ENCODE results near the gene PLEKHG4B.

The PLEKHG4B gene

DNA sequence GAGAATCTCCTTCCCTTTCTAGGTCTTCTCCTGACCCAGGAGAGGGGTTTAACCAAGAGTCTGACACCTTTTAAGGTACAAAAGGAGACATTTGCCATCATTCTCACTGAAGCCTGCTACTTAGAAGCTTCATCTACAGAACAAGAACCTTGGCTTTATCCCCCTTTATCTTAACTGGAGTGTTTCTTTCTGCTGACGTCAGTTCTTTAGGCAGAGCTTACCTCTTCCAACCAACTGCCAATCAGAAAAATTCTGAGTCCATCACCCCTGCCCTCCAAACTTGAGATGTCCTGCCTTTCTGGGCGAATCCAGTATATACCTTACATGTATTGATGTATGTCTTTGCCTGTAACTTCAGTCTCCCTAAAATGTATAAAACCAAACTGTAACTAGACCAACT, 37.2 kb downstream of the PLEKHG4B start:
- DNase-seq (ENCODE audit: low spot score): no peak

GRCh38 chr5:129820-130219, 37.9 kb downstream of the PLEKHG4B start:
- no peak for DNase-seq (ENCODE audit: low spot score)

DNA sequence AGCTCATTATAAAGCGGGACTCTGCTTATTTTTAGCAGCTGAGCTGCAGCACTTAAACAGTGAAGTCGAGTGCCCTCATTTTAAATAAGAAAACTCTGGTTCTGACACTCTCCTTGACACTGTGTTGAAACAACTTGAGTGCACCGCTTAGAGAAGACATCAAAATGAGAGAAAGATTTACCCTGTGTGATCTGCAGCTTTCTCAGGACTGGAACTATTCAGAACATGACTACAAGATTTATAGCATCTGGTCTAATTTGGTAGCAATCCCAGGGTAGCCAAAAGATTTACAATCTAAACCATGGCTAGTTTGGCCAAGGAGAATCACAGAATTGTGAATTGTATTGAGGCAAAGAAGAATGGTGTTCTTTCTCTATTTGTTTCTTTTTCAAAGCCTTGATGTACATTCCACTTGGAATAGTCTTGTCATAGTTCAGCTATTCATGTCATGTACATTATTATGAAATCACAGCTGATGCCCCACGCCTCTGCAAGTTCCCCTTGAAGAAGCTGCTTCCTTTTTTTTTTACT, 38.7 kb downstream of the PLEKHG4B start:
- DNase-seq (ENCODE audit: low spot score): no peak

GRCh38 chr5:136901-137300, 44.9 kb downstream of the PLEKHG4B start:
- DNase-seq (ENCODE audit: low spot score): no peak

DNA sequence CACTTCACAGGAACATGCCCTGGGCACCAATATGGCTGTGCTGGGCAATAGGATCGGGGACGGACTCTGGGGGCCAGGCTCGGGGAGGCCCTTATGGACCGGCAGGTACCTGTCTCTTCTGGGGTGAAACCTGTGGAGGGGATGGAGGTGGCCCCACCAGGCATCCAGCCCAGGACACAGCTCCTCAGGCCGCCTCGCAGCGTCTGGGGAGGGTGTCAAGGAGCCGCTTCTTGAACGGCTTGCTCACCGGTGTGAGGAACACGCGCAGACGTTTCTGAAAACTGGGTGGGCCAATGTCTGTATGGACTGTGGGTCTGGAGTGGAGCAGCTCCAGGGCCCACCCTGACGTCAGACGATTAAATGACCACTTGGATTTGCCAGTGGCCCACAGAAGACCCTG, 45.8 kb downstream of the PLEKHG4B start:
- no peak for DNase-seq (ENCODE audit: low spot score)

GRCh38 chr5:138936-139335, 47.0 kb downstream of the PLEKHG4B start:
- no peak for DNase-seq (ENCODE audit: low spot score)

DNA sequence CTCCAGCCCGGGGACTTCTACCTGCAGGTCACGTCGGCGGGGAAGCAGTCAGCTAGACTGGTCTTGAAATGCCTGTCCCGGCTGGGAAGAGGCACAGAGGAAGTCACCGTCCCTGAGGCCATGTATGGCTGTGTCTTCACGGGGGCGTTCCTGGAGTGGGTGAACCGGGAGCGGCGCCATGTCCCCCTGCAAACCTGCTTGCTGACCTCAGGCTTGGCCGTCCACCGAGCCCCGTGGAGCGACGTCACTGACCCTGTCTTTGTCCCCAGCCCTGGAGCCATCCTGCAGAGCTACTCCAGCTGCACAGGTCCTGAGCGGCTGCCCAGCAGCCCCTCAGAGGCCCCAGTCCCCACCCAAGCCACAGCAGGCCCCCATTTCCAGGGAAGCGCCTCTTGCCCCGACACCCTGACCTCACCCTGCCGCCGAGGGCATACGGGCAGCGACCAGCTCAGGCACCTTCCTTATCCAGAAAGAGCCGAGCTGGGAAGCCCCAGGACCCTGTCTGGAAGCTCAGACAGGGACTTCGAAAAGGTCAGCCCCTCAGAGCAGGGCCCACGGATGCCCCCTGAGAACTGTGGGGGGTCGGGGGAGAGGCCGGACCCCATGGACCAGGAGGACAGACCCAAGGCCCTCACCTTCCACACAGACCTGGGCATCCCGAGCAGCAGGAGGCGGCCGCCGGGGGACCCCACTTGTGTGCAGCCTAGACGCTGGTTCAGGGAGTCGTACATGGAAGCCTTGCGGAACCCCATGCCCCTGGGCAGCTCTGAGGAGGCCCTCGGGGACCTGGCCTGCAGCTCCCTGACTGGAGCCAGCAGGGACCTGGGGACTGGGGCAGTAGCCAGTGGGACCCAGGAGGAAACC, 47.8 kb downstream of the PLEKHG4B start:
- no peak for DNase-seq (ENCODE audit: low spot score)

GRCh38 chr5:140443-140829, 48.5 kb downstream of the PLEKHG4B start:
- no peak for DNase-seq (ENCODE audit: low spot score)

- DNase-seq (ENCODE audit: low spot score): no peak
Measured at GRCh38 chr5:141211-141610, 49.2 kb downstream of the PLEKHG4B start.

DNA sequence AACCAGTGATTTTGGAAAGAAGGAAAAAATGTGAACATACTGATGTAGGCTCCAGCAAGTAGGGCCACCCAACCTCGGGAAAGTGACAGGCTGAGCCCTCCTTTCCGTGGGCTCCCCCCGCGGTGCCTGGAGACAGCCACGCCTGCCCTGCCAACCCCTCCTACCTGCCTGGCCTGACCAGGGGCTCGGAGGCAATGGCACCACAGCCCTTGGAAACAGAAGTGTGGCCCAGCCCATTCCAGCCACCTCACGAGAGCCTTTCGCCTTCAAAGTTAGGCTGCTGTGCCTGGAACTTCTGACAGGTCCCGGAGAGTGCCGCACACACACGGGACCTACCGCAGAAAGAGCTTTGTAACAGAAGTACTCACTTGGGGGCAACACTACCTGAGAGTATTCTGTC, 49.8 kb downstream of the PLEKHG4B start:
- DNase-seq (ENCODE audit: low spot score): no peak

DNA sequence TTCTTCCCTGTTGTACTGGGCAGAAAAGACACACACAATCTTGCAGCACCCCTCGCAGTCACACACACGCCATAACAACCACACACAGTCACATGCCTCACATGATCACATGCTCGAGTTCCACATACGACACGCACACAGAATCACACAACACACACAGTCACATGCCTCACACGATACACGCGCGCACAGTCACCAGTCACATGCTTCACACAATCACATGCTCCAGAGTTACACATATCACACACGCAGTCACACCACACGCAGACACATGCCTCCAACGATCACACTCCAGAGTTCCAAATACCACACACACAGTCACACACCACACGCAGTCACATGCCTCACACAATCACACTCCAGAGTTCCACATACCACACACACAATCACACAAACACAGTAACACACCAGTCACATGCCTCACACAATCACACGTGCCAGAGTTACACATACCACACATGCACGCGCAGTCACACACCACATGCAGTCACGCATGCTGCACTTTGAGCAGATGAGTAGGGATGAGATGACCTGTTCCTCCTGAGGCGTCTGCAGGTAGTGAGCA, 50.4 kb downstream of the PLEKHG4B start:
- DNase-seq (ENCODE audit: low spot score): no peak

DNA sequence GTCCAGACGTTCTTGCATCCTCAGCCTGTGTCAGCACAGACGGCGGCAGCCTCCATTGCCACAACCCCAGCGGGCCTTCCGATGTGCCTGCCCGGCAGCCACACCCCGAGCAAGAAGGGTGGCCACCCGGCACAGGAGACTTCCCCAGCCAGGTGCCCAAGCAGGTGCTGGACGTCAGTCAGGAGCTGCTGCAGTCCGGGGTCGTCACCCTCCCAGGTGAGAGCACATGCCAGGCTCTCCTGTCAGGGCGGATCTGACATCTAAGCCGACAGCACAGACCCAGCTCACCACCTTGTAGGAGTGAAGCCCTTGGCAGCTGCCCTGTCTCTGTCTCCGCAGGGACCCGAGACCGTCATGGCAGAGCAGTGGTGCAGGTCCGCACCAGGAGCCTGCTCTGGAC, 51.1 kb downstream of the PLEKHG4B start:
- no peak for DNase-seq (ENCODE audit: low spot score)

- DNase-seq (ENCODE audit: low spot score): no peak
Measured at GRCh38 chr5:144941-145340, 53.0 kb downstream of the PLEKHG4B start.

DNA sequence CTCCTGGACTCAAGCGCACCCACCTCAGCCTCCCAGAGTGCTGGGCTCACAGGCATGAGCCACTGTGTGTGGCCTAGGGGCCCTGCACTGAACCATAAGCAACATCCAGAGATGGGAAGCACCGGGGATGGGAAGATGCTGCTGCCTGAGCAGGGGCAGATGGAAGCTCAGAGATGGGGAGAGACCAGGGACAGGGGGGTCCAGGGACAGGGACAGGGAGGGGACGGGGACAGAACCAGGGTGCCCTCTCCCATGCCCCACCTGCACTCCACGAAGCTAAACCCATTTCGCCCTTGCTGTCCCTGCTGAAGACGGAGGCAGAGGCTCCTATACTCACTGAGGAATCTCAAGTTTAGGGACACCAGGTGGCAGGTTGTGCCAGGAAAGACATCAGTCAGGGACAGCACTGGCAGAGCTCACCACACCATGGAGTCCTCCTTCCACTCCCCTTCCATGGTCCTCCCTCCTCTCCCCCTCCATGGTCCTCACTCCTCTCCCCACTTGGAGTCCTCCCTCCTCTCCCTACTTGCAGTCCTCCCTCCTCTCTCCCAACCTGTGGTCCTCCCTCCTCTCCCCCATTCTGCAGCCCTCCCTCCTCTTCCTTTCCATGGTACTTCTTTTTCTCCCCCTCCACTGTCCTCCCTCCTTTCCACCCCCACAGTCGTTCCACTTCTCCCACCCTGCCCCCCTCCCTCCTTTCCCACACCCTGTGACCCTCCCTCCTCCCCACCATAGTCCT, 53.8 kb downstream of the PLEKHG4B start:
- no peak for DNase-seq (ENCODE audit: low spot score)

DNA sequence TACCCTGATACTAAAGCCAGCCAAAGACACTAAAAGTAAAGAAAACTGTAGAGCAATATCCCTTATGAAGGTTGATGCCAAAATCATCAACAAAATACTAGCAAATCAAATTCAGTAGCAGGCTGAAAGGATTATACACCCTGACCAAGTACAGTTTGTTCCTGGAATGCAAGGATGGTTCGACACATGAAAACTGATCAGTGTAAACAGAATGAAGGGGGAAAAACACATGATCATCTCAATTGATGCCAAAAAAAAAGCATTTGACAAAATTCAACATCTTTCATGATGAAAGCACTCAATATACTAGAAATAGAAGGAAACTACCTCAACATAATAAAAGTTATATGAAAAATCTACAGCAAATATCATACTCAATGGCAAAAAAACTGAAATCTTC, 55.8 kb downstream of the PLEKHG4B start:
- DNase-seq (ENCODE audit: low spot score): no peak

GRCh38 chr5:149745-150485, 57.9 kb downstream of the PLEKHG4B start:
- no peak for DNase-seq (ENCODE audit: low spot score)

- no peak for DNase-seq (ENCODE audit: low spot score)
Measured at GRCh38 chr5:150746-151145, 58.8 kb downstream of the PLEKHG4B start.

DNA sequence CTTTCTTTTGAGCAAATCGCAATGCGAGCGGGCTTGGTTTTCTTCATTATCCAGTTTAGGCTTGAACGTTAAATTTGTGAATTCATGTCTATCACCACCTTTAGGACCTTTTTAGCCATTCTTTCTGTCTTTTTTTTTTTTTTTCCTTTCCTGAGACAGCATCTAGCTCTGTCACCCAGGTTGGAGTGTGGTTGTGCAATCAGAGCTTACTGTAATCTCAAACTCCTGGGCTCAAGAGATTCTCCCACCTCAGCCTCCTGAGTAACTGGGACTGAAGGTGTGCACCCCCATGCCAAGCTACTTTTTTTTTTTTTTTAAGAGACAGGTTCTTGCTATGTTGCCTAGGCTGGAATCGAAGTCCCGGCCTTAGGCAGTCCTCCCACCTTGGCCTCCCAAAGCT, 60.1 kb downstream of the PLEKHG4B start:
- DNase-seq (ENCODE audit: low spot score): no peak

DNA sequence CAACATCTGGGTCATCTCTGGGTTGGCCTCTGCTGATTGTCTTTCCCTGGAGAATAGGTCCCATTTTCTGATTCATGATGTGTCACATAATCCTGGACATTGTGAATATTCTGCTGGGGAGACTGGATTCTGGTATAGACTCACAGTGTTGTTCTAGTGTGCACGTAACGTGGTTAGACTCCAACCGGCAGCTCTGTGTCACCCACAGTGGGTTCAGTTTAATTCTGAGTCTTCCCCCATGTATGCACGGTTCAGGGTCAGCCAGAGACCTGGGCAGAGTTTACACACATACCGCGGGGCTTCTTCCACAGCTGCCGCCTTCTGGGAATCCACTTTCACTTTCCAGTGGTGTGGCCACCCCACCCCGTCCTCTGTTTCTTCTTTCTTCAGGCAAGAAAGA, 61.3 kb downstream of the PLEKHG4B start:
- DNase-seq (ENCODE audit: low spot score): no peak

DNA sequence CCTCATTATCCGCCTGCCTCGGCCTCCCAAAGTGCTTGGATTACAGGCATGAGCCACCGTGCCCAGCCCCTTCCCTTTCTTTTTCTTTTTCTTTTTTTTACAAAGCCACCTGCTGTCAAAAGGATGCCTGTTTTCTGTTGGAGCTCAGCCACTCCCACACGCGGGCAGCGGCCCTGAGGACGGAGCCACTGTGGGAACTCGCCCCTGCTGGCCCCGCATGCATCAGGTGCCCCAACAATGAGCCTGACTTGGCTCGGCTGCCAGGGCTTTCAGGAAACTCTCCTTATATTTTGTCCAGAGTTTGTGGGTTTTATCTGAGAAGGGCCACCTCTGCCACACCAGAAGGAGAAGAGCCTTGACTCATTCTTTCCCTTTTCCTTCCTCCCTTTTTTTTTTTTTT, 62.3 kb downstream of the PLEKHG4B start:
- no peak for DNase-seq (ENCODE audit: low spot score)

GRCh38 chr5:154826-155225, 62.9 kb downstream of the PLEKHG4B start:
- no peak for DNase-seq (ENCODE audit: low spot score)
